DOHH2 (cell line): Measurements from ENCODE around the gene WSCD2.

ENCODE experiments used
- EZH2phosphoT487 ChIP-seq: fragments of 200-600 bp; sonication (generic); IDR thresholded peaks from 2 replicates; pipeline ENCODE4 v1.6.1; 2017; ENCODE audit warnings: borderline replicate concordance, mild to moderate bottlenecking, antibody characterized with exemption, low read length, moderate library complexity, mixed read lengths
- TF ChIP-seq, protein P1 (sequence below): fragments of 200-600 bp; sonication (generic); IDR thresholded peaks from one replicate; pipeline ENCODE4 v1.5.1; 2014; ENCODE audit warnings: antibody characterized with exemption, mild to moderate bottlenecking, low read depth, low read length; ENCODE audit not compliant: poor library complexity, severe bottlenecking

DNA sequence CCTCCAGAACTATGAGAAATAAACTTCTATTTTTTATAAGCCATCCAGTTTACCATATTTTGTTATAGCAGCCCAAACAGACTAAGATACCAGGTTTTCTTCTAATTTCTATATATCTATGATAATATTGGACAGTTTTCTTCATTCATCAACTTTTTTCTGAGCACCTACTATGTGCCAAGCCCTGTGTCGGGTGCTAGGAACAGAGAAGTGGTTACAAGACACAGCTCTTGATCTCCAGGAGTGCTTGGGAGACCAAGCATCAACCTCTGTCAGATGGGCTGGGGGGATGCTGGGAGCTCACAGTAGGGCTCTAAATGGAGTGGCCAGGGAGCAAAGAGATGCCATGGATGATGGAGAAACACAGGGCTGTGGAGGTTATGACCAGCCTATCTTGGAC lies 2.9 kb upstream of the WSCD2 start:
- TF ChIP-seq, protein P1, sequence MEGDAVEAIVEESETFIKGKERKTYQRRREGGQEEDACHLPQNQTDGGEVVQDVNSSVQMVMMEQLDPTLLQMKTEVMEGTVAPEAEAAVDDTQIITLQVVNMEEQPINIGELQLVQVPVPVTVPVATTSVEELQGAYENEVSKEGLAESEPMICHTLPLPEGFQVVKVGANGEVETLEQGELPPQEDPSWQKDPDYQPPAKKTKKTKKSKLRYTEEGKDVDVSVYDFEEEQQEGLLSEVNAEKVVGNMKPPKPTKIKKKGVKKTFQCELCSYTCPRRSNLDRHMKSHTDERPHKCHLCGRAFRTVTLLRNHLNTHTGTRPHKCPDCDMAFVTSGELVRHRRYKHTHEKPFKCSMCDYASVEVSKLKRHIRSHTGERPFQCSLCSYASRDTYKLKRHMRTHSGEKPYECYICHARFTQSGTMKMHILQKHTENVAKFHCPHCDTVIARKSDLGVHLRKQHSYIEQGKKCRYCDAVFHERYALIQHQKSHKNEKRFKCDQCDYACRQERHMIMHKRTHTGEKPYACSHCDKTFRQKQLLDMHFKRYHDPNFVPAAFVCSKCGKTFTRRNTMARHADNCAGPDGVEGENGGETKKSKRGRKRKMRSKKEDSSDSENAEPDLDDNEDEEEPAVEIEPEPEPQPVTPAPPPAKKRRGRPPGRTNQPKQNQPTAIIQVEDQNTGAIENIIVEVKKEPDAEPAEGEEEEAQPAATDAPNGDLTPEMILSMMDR = no peak
- TF ChIP-seq EZH2phosphoT487 = no peak
